HG03565 (cell line): Measurements from ENCODE around the gene SLC50A1.
"Not testable (repeated sequence)": the region's sequence is repeated elsewhere in the genome, so short reads cannot be mapped to it uniquely, and the experiment has no call there.

ENCODE experiments used
- ATAC-seq: cut with Tn5 transposase; IDR thresholded peaks from one replicate; pipeline ENCODE4 v1.9.1; 2021; ENCODE audit warnings: mild to moderate bottlenecking, moderate library complexity; ENCODE audit not compliant: unreplicated experiment

The SLC50A1 gene

GRCh38 chr1:155134322-155134721 is 1.3 kb upstream of the SLC50A1 start:
- ATAC-seq, result no peak

GRCh38 chr1:155134880-155135414 is 705 bp upstream of the SLC50A1 start:
- ATAC-seq, result no peak

- ATAC-seq, result no peak
These were observed 1.1 kb downstream of the SLC50A1 start for GRCh38 chr1:155136748-155137147.

GRCh38 chr1:155137154-155137949 is 1.7 kb downstream of the SLC50A1 start:
- ATAC-seq, result no peak

GRCh38 chr1:155139895-155140629 is 4.4 kb downstream of the SLC50A1 start, which contains the start of gene DPM3:
Gene DPM3, minus strand, starts transcription at chr1:155140531. Its CDS starts 291 bp downstream, at chr1:155140240.
- peak; percentile 55 for ATAC-seq

GRCh38 chr1:155140630-155140953 is 4.9 kb downstream of the SLC50A1 start:
- ATAC-seq, result no peak

- no peak for ATAC-seq
These were observed 6.1 kb downstream of the SLC50A1 start for GRCh38 chr1:155141749-155142148.

GRCh38 chr1:155145491-155145890 is 9.8 kb downstream of the SLC50A1 start:
- ATAC-seq, result no peak

GRCh38 chr1:155155996-155156643 is 20.5 kb downstream of the SLC50A1 start:
- not testable (repeated sequence) for ATAC-seq

- no peak for ATAC-seq
These were observed 23.3 kb downstream of the SLC50A1 start for GRCh38 chr1:155158991-155159390.

- ATAC-seq, result no peak
These were observed 24.5 kb downstream of the SLC50A1 start for GRCh38 chr1:155160128-155160527.

GRCh38 chr1:155162631-155163030 is 27.0 kb downstream of the SLC50A1 start:
- ATAC-seq, result not testable (repeated sequence)

- ATAC-seq, result not testable (repeated sequence)
These were observed 28.1 kb downstream of the SLC50A1 start for GRCh38 chr1:155163785-155164184.

- not testable (repeated sequence) for ATAC-seq
These were observed 29.0 kb downstream of the SLC50A1 start for GRCh38 chr1:155164625-155165024.

GRCh38 chr1:155166051-155166470 is 30.4 kb downstream of the SLC50A1 start:
- no peak for ATAC-seq

GRCh38 chr1:155166471-155167165 is 31.0 kb downstream of the SLC50A1 start:
- ATAC-seq, result no peak

- no peak for ATAC-seq
These were observed 31.8 kb downstream of the SLC50A1 start for GRCh38 chr1:155167166-155168104.

GRCh38 chr1:155168105-155168445 is 32.4 kb downstream of the SLC50A1 start:
- not testable (repeated sequence) for ATAC-seq

- no peak for ATAC-seq
These were observed 33.0 kb downstream of the SLC50A1 start for GRCh38 chr1:155168456-155169210.
